ENCODE data around the gene FOXM1.

GRCh38 chr12:2856051-2856450, 20.9 kb downstream of the FOXM1 start:
- no peak for TF ChIP-seq CTCF (IDR thresholded peaks at IDR 0.05)
- no peak for TF ChIP-seq POLR2A (IDR thresholded peaks at IDR 0.05)
